ENCODE measurements around the gene SYT12. TPM values are rescaled to one million over a fixed set of nuclear protein-coding genes. Genes with fewer than 3 reads are reported as not detected.

SYT12 gene
- total RNA-seq, 4 donors from 2014 or later = 0.04 TPM; not detected in 3

DNA sequence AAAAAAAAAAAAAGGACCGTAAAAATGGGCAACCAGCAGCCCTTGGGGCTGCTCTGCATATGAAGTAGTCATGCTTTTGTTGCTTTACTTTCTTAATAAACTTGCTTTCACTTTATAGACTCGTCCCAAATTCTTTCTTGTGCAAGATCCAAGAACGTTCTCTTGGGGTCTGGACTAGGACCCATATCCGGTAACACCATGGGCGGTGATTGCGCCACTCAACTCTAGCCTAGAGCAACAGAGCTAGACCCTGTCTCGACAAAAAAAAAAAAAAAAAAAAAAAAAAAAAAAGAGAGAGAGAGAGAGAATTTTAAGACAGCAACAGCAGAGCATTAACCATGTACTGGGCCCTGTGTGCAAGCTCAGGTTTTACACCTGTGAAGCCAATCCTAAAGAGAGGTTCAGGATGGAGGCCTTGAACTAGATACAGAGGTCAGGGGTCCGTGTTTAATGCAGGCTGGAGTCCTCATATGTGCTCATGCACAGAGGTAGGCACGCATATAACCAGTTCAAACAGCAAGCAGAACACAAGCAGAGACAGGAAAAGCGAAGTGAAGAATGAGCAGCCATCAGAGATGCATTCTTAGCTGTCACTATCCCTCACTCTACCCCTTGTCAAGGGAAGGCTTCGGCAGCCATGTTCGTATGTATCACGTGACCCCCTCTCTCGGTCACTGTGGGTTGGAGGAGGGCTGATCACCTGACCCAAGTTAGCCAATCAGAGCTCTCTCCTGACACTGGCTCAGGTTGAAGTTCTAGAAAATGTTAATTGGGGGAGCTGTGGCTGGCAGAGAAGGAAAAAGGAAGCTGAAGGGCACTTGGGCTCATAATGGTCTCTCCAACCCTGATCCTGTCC is 16.7 kb upstream of the SYT12 start:
- no peak for TF ChIP-seq EP300 (IDR thresholded peaks at IDR 0.05)
- TF ChIP-seq, protein P1, sequence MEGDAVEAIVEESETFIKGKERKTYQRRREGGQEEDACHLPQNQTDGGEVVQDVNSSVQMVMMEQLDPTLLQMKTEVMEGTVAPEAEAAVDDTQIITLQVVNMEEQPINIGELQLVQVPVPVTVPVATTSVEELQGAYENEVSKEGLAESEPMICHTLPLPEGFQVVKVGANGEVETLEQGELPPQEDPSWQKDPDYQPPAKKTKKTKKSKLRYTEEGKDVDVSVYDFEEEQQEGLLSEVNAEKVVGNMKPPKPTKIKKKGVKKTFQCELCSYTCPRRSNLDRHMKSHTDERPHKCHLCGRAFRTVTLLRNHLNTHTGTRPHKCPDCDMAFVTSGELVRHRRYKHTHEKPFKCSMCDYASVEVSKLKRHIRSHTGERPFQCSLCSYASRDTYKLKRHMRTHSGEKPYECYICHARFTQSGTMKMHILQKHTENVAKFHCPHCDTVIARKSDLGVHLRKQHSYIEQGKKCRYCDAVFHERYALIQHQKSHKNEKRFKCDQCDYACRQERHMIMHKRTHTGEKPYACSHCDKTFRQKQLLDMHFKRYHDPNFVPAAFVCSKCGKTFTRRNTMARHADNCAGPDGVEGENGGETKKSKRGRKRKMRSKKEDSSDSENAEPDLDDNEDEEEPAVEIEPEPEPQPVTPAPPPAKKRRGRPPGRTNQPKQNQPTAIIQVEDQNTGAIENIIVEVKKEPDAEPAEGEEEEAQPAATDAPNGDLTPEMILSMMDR (IDR thresholded peaks at IDR 0.05) = no peak
- no peak for TF ChIP-seq POLR2AphosphoS5 (IDR thresholded peaks at IDR 0.05)
- TF ChIP-seq POLR2A (IDR thresholded peaks at IDR 0.05) = no peak
- no peak for ATAC-seq
- Histone ChIP-seq H3K4me1 (no peaks in the 10 kb centered on the region), H3K36me3 (no peaks in the 10 kb centered on the region), H3K27me3 (no peaks in the 10 kb centered on the region), H3K9me3 (no peaks in the 10 kb centered on the region), H3K27ac (no peak overlapping the region), H3K4me3 (no peak overlapping the region)
- whole genome bisulfite sequencing, 2 donors (ENCODE audit: low coverage in 1 of 2) = 75 to 89% methylated on average over 9 of the region's 14 CpGs

DNA sequence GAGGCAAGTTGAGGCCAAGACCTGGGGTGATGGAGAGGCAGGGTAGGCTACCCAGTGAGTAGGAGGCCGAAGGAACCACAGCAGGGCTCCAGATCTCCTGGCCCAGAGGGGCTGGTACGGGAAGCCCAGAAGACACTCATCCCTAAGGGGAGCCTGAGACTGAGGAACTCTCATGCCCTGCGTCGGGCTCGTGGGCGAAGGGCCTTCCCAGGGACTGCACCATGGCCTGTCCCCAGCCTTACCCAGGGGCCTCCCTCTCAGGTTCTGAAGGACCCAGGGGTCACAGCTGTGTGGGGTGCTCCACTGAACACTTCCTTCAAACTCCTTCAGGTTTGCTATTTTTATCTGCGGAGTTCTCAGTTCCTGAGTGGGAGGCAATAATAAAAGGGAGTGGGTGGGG is 15.8 kb upstream of the SYT12 start:
- H3K4me3 ChIP-seq = no peak overlapping the region
- WGBS, 2 donors (ENCODE audit: low coverage in 1 of 2) = 90% methylated on average over 2 of the region's 7 CpGs; no CpG with 5 or more reads in 1 of the 2 donors
- no peaks in the 10 kb centered on the region for H3K9me3 ChIP-seq
- no peak overlapping the region for H3K27ac ChIP-seq
- no peaks in the 10 kb centered on the region for H3K4me1 ChIP-seq
- H3K36me3 ChIP-seq = no peaks in the 10 kb centered on the region
- TF ChIP-seq POLR2A (IDR thresholded peaks at IDR 0.05) (no peak), POLR2AphosphoS5 (IDR thresholded peaks at IDR 0.05) (no peak), EP300 (IDR thresholded peaks at IDR 0.05) (no peak)
- TF ChIP-seq, protein P1 (IDR thresholded peaks at IDR 0.05) = no peak
- no peak for ATAC-seq
- no peaks in the 10 kb centered on the region for H3K27me3 ChIP-seq

DNA sequence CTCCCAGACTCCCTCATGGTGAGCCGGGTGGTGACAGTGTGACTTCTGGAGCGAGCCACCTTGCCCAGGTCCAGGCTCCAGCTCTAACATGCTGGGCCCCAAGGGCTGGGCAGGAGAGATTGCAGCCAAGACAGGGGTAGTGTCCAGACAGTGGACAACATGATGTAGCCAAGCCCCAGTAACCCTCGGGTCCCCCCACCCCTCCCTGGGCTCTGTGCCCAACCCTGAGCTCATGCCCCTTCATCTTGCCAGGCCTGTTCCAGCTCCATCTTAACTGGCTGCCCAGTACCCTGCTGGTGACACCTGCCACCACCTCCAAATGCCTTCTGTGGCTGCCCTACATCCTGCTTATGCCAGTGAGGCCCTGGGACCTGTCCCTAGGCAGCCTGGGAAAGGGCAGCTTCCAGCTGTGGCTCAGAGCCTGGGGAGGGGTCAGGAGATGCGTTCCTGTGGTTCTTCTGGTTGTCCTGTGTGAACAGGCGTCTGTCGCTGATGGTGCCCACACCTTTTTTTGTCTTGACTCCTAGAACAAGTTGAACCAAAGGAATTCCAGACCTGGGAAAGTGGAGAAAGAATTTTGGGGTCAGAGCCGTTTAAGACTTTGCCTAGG is 12.5 kb upstream of the SYT12 start:
- 74 to 80% methylated on average over 1 to 2 of the region's 7 CpGs for WGBS, 2 donors (ENCODE audit: low coverage in 1 of 2)
- no peak for TF ChIP-seq EP300 (IDR thresholded peaks at IDR 0.05)
- TF ChIP-seq POLR2A (IDR thresholded peaks at IDR 0.05) = no peak
- TF ChIP-seq POLR2AphosphoS5 (IDR thresholded peaks at IDR 0.05) = no peak
- TF ChIP-seq, protein P1 (IDR thresholded peaks at IDR 0.05) = no peak
- Histone ChIP-seq H3K4me3 (no peak overlapping the region), H3K27ac (no peak overlapping the region), H3K27me3 (peaks cover 3% of the 10 kb centered on the region), H3K36me3 (no peaks in the 10 kb centered on the region), H3K9me3 (no peaks in the 10 kb centered on the region), H3K4me1 (no peaks in the 10 kb centered on the region)
- no peak for ATAC-seq

DNA sequence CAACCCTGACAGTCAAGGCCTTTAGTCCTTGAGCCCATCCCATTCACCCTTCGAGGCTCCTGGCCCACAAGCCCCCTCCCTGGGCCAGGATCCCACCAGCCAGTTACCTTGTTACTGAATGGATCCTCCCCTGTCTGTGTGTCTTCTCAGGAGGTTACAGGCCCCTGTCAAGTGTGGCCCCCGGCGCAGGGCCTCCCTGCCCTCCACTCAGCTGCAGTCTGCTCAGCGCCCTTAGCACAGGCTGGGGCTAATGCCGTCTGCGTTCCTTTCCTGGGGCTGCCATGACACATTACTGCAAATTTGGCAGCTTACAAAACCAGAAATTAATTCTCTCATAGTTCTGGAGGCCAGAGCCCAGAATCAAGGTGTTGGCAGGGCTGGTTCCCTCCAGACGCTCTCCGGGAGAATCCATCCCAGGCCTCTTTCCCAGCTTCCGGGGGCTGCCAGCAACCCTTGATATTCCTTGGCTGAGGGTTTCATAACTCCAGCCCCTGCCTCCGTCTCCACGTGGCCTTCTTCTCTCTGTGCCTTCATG is 9.4 kb upstream of the SYT12 start:
- Histone ChIP-seq H3K36me3 (no peaks in the 10 kb centered on the region), H3K27ac (no peak overlapping the region), H3K9me3 (no peaks in the 10 kb centered on the region), H3K4me1 (no peaks in the 10 kb centered on the region), H3K27me3 (peaks cover 3% of the 10 kb centered on the region), H3K4me3 (no peak overlapping the region)
- 70 to 72% methylated on average over 4 to 11 of the region's 11 CpGs for WGBS, 2 donors (ENCODE audit: low coverage in 1 of 2)
- TF ChIP-seq POLR2AphosphoS5 (IDR thresholded peaks at IDR 0.05) (no peak), EP300 (IDR thresholded peaks at IDR 0.05) (no peak), POLR2A (IDR thresholded peaks at IDR 0.05) (no peak)
- TF ChIP-seq, protein P1 (IDR thresholded peaks at IDR 0.05) = no peak
- ATAC-seq = no peak

Data from gastroesophageal sphincter (tissue), 4 donors.